Keratinocyte (primary cell): ENCODE measurements around the gene AWAT2.

Experiments
- CTCF ChIP-seq, 3 experiments: IDR thresholded peaks in 1 of 3; conservative IDR thresholded peaks in 1 of 3; optimal IDR thresholded peaks in 1 of 3; 2 replicates in 2 of 3; 3 replicates in 1 of 3; pipeline versions ENCODE3 to v1.5.1; 2011; ENCODE audit warnings: low read length in 3 of 3, mild to moderate bottlenecking in 3 of 3, moderate library complexity in 2 of 3, control low read depth in 1 of 3, inconsistent platforms in 1 of 3; ENCODE audit not compliant: insufficient read depth in 2 of 3; ENCODE audit errors: extremely low read depth in 1 of 3
- EZH2 ChIP-seq: IDR thresholded peaks from one replicate; pipeline ENCODE4 v1.6.1; 2012; ENCODE audit warnings: inconsistent platforms, mild to moderate bottlenecking, low read length, moderate library complexity

DNA sequence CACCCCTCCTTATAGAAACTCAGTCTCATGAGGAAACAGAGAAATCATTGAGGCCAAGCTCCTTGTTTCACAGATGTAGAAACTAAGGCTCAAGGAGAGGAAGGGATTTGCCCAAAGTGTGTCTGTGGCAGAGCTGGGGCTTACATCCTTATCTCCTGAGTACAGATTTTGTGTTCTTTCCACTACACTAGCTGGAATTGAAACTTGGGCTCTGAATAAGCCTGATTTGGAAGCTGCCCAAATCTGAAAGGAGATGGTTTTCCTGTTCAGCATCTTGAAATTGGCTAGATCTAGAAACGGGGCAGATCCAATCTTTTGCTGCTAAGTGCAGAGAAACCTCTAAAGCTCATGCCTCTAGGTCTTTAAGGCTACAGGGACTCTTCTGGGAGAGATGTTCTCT is 24.3 kb downstream of the AWAT2 start:
- TF ChIP-seq EZH2 (no peak), CTCF (optimal IDR thresholded peaks at IDR 0.05 in 1 of 3, IDR thresholded peaks at IDR 0.05 in 1 of 3, conservative IDR thresholded peaks at IDR 0.05 in 1 of 3; ENCODE audit: extremely low read depth in 1 of 3, insufficient read depth in 2 of 3, low read length in 3 of 3) (no peak)
